AG04450 (cell line): ENCODE measurements around the gene SEMA4F. TPM values are rescaled to one million over a fixed set of nuclear protein-coding genes. Genes with fewer than 3 reads are reported as not detected.
A peak's percentile ranks its signal among the peaks of the same experiment; 100 is the strongest.

ENCODE experiments used
- CTCF ChIA-PET: fragments of 300-600, 350-600 bp; formaldehyde crosslinking; extraction: SDS; loops from one replicate; lab custom pipeline; 2022; ENCODE audit warnings: antibody characterized with exemption, inconsistent platforms; lab: Charles Lee
- POLR2A ChIA-PET: fragments of 350-600 bp; formaldehyde crosslinking; extraction: SDS; loops from one replicate; lab custom pipeline; 2021; ENCODE audit warnings: antibody characterized with exemption, inconsistent platforms; lab: Yijun Ruan, JAX
- DNase-seq: peaks from one replicate; pipeline ENCODE4 v3.0.0-alpha.2; 2011; ENCODE audit warnings: low read depth, low spot score
- H3K27ac ChIP-seq: one replicate; pipeline ENCODE4 v1.5.1; 2012; ENCODE audit warnings: low read depth, low read length, control low read depth
- H3K27me3 ChIP-seq: one replicate; pipeline ENCODE4 v1.6.0; 2012; ENCODE audit warnings: low read length; ENCODE audit not compliant: control insufficient read depth, insufficient read depth
- H3K4me3 ChIP-seq: 2 replicates; pipeline ENCODE4 v1.5.1; 2011; ENCODE audit warnings: mild to moderate bottlenecking, low read depth, low read length, control low read depth
- H3K9me3 ChIP-seq: 2 replicates; pipeline ENCODE4 v1.5.1; 2012; ENCODE audit warnings: low read length; ENCODE audit not compliant: control insufficient read depth, insufficient read depth
- CTCF ChIP-seq: IDR thresholded peaks from 2 replicates; pipeline ENCODE4 v1.5.1; 2011; ENCODE audit warnings: low read depth, low read length, control low read depth, inconsistent platforms
- polyA plus RNA-seq: library from polyadenylated mRNA; depleted of rRNA; stranded (reverse); fragments of >200 nt; gene quantifications from 2 replicates; pipeline ENCODE4 v1.2.3, GENCODE V29; 2011

SEMA4F gene
- polyA plus RNA-seq, 1 experiment = 7.0 TPM

GRCh38 chr2:74715081-74715791, 61.2 kb downstream of the SEMA4F start:
- ChIA-PET CTCF (interaction anchor here (0.5 to 5.8 kb wide), 35 partner anchors 10 to 314 kb away, joined by 3 to 109 read pairs (median 5); no protein-coding TSS in a partner anchor), POLR2A (interaction anchor here (0.6 kb wide), 1 partner anchor 26 kb away, joined by 3 read pairs; no protein-coding TSS in a partner anchor)
- peak; percentile 90 for TF ChIP-seq CTCF
- Histone ChIP-seq H3K27me3 (peaks cover 14% of the 10 kb centered on the region), H3K4me3 (peak overlapping the region; percentile 60), H3K27ac (no peak overlapping the region), H3K9me3 (no peaks in the 10 kb centered on the region)
- DNase-seq = peak; percentile 24

GRCh38 chr2:74715880-74716279, 61.8 kb downstream of the SEMA4F start:
- H3K27ac ChIP-seq = no peak overlapping the region
- no peaks in the 10 kb centered on the region for H3K9me3 ChIP-seq
- ChIA-PET POLR2A (no interaction called here), CTCF (interaction anchor here (0.7 to 5.8 kb wide), 16 partner anchors 10 to 267 kb away, joined by 3 to 109 read pairs (median 7); no protein-coding TSS in a partner anchor)
- no peak for TF ChIP-seq CTCF
- H3K27me3 ChIP-seq = peaks cover 14% of the 10 kb centered on the region
- no peak for DNase-seq
- H3K4me3 ChIP-seq = peak overlapping the region; percentile 60

- TF ChIP-seq CTCF = no peak
- Histone ChIP-seq H3K27ac (no peak overlapping the region), H3K4me3 (no peak overlapping the region), H3K27me3 (peaks cover 23% of the 10 kb centered on the region), H3K9me3 (no peaks in the 10 kb centered on the region)
- POLR2A ChIA-PET = no interaction called here
- CTCF ChIA-PET = interaction anchor here (1.1 to 3.3 kb wide), 2 partner anchors 28 to 158 kb away, joined by 4 to 21 read pairs; no protein-coding TSS in a partner anchor
- no peak for DNase-seq
Measured at GRCh38 chr2:74719066-74719465, 65.0 kb downstream of the SEMA4F start.

- no peaks in the 10 kb centered on the region for H3K9me3 ChIP-seq
- no peak overlapping the region for H3K27ac ChIP-seq
- H3K27me3 ChIP-seq = peaks cover 23% of the 10 kb centered on the region
- no peak for TF ChIP-seq CTCF
- no peak for DNase-seq
- H3K4me3 ChIP-seq = no peak overlapping the region
- POLR2A ChIA-PET = no interaction called here
- CTCF ChIA-PET = interaction anchor here (0.6 kb wide), 1 partner anchor 19 kb away, joined by 3 read pairs; no protein-coding TSS in a partner anchor
Measured at GRCh38 chr2:74721316-74721715, 67.3 kb downstream of the SEMA4F start.

GRCh38 chr2:74724496-74724895, 70.4 kb downstream of the SEMA4F start:
- ChIA-PET POLR2A (no interaction called here), CTCF (no interaction called here)
- Histone ChIP-seq H3K4me3 (no peak overlapping the region), H3K9me3 (no peaks in the 10 kb centered on the region), H3K27me3 (peaks cover 8% of the 10 kb centered on the region), H3K27ac (no peak overlapping the region)
- no peak for TF ChIP-seq CTCF
- no peak for DNase-seq
